OCI-LY3 (cell line): ENCODE data around the gene POLR2E.

Source experiments
- EZH2phosphoT487 ChIP-seq: fragments of 200-600 bp; shearing (Covaris generic); IDR thresholded peaks from 2 replicates; pipeline ENCODE4 v1.6.1; 2018; ENCODE audit warnings: antibody characterized with exemption, mixed run types, low read depth
- TF ChIP-seq, protein P1 (sequence below): fragments of 200-600, 300-600 bp; sonication (generic); IDR thresholded peaks from 2 replicates; pipeline ENCODE4 v1.5.1; 2014; ENCODE audit warnings: antibody characterized with exemption, low read length, low read depth

DNA sequence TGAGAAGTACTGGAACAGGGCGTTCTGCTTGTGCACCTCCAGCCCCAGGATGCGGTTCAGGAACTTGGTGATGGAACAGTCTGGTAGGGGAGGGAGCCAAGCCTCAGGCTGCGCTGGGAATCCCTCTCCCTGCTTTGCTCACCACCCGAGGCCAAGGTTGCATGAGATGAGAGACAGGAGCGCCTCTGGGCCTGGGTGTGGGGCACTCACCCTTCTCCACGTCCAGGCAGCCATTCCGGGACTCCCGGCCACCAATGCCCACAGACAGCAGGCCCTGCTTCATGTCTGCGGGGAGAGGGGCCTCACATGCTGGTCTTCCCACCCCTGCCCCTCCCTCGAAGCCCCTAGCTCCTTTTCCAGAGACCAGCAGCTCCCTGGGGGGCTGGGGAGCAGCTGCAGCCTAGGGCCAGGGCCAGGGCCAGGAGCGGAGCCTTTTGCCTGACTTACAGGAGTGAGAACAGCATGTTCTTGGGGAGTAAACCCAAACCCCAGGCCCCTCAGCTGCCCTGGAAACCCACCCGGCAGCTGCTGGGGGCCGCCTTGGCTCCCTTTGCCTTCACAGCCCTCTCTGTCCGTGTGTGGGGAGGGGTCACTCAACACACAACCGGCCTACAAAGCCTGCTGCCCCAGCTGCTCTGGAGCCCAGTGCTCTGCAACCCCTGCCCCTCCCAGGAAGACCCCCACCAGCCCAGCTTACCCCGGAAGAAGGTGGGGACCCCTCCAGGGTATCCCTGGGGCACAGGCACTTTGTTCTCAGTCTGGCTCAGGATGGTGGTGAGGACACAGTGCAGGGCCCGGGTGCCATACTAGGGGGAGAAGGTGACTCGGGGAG lies 15.8 kb upstream of the POLR2E start:
- TF ChIP-seq, protein P1, sequence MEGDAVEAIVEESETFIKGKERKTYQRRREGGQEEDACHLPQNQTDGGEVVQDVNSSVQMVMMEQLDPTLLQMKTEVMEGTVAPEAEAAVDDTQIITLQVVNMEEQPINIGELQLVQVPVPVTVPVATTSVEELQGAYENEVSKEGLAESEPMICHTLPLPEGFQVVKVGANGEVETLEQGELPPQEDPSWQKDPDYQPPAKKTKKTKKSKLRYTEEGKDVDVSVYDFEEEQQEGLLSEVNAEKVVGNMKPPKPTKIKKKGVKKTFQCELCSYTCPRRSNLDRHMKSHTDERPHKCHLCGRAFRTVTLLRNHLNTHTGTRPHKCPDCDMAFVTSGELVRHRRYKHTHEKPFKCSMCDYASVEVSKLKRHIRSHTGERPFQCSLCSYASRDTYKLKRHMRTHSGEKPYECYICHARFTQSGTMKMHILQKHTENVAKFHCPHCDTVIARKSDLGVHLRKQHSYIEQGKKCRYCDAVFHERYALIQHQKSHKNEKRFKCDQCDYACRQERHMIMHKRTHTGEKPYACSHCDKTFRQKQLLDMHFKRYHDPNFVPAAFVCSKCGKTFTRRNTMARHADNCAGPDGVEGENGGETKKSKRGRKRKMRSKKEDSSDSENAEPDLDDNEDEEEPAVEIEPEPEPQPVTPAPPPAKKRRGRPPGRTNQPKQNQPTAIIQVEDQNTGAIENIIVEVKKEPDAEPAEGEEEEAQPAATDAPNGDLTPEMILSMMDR, result no peak
- TF ChIP-seq EZH2phosphoT487, result no peak
